ENCODE data around the gene EDN3. TPM values are rescaled to one million over a fixed set of nuclear protein-coding genes. Genes with fewer than 3 reads are reported as not detected.

Gene EDN3
- under 0.01 TPM in 2 replicates for total RNA-seq

GRCh38 chr20:59300333-59301081 lies at the start of gene EDN3:
Gene EDN3, plus strand, starts transcription at chr20:59300611. Its CDS starts 202 bp downstream, at chr20:59300813.

Other genes with a start within 250 kb of the EDN3 start
- gene ZNF831, start 136.8 kb upstream of the EDN3 start, total RNA-seq: not detected in 2 replicates